COLO829 (cell line): ENCODE results near the gene AKR1A1.

Experiments used
- DNase-seq: peaks from one replicate; pipeline ENCODE4 v3.0.0; 2012; ENCODE audit warnings: low spot score

The AKR1A1 gene

DNA sequence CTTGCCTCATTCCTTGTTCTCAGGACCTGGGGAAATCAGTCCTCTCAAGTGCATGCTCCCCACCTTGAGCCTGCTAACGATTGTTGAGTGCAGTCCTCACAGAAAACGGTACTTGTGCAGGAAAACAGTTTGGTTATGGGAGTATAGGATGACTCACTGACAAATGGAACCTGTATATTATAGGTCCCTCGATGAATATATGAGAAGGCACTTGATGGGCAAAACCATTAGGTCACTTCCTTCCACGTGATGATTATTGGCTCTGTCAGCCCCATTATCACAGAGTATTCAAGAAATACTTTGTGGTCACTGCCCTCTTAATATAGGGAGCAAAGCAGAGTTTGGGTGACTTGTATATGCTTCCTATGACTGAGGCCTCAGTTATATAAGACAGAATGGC lies 67.0 kb downstream of the AKR1A1 start:
- no peak for DNase-seq

DNA sequence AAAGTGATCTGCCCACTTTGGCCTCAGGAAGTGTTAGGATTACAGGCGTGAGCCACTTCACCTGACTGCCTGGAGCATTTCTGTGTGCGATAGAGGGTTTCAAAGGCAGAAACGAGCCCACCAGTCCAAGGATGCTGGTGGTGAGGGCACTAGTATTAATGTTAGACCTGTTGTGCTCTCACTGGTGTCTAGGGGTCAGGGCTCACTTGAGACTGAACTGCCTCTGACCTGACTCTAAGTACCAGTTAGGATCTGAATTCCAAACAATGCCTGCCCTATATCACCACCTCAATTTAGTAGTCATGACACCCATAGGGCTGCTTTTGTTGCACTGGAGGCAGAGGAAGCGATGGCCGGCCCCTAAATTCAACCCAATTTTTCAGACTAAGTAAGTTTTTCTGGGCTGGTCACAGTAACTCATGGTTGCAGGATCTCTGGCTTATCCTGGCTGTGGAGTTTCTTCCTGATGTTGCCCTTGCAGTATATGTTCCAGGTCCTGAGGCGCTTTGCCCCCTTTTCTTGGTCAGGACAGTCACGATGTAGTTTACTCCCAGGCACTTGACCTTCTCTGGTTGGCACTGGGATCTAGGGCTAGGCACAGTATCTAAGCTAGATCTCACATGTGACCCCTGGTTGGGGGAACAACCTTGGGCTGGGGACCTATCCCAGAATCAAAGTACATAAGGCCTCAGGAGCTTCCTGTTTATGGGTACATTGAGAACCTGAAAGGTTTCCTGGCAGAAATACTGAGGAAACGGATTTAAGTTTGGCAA lies 68.7 kb downstream of the AKR1A1 start:
- DNase-seq, result no peak
